KMS-11 (cell line): ENCODE measurements around the gene DMBT1.

Experiments
- H2AFZ ChIP-seq: fragments of 200-600 bp; sonication (generic); 2 replicates; pipeline ENCODE4 v1.6.1; 2016; ENCODE audit warnings: antibody characterized with exemption, mixed run types, low read depth
- H3K27ac ChIP-seq: fragments of 200-600 bp; sonication (generic); 2 replicates; pipeline ENCODE4 v1.6.1; 2016; ENCODE audit warnings: mild to moderate bottlenecking, mixed run types
- H3K27me3 ChIP-seq: fragments of 200-600 bp; sonication (generic); 2 replicates; pipeline ENCODE4 v1.6.1; 2017; ENCODE audit warnings: mild to moderate bottlenecking, low read depth, mixed run types, moderate library complexity; ENCODE audit not compliant: insufficient read depth
- H3K36me3 ChIP-seq: fragments of 200-600 bp; sonication (generic); 2 replicates; pipeline ENCODE4 v1.6.1; 2017; ENCODE audit warnings: mild to moderate bottlenecking, mixed run types; ENCODE audit not compliant: insufficient read depth
- H3K4me1 ChIP-seq: fragments of 200-600 bp; sonication (generic); 2 replicates; pipeline ENCODE4 v1.6.1; 2016; ENCODE audit warnings: mild to moderate bottlenecking, low read depth, mixed run types; ENCODE audit not compliant: poor library complexity, severe bottlenecking
- H3K4me2 ChIP-seq: fragments of 200-600 bp; sonication (generic); 2 replicates; pipeline ENCODE4 v1.7.0; 2016; ENCODE audit warnings: mild to moderate bottlenecking, mixed run types
- H3K4me3 ChIP-seq: fragments of 200-600 bp; sonication (generic); IDR thresholded peaks from 2 replicates; pipeline ENCODE4 v1.6.1; 2017; ENCODE audit warnings: low read depth, low read length, mixed read lengths; ENCODE audit not compliant: insufficient read depth
- H3K79me2 ChIP-seq: fragments of 200-600 bp; sonication (generic); 2 replicates; pipeline ENCODE4 v1.6.1; 2016; ENCODE audit warnings: low read depth, mixed run types; ENCODE audit not compliant: insufficient read depth
- H3K9ac ChIP-seq: fragments of 200-600 bp; sonication (generic); 2 replicates; pipeline ENCODE4 v1.6.1; 2016; ENCODE audit warnings: mild to moderate bottlenecking, mixed run types
- H4K20me1 ChIP-seq: fragments of 200-600 bp; sonication (generic); 2 replicates; pipeline ENCODE4 v1.6.1; 2016; ENCODE audit warnings: mild to moderate bottlenecking, mixed run types; ENCODE audit not compliant: insufficient read depth
- TF ChIP-seq, protein P1 (sequence below): fragments of 200-600 bp; sonication (generic); conservative IDR thresholded peaks from 2 replicates; pipeline ENCODE4 v1.6.1; 2017; ENCODE audit warnings: low read depth, mild to moderate bottlenecking, antibody characterized with exemption, low read length, moderate library complexity, mixed read lengths

DMBT1 gene

DNA sequence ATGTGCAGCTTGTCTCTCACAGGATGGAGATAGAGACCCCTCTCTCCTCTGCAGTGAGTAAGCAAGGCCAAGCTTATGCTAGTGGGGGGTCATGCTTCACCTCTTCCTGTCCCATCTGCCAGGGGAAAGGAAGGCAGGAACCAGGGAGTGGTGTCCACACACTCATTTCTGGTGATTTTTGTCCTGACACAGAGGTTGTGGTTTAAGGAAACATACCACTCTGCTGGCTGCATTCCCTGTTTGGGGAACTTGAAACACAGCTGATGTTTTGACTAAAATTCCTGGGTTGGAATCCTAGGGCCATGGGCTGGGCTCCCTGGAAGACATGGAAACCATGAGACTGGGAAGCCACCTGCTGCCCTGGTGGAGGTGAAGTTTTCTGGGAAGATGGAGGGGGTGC lies 117.7 kb downstream of the DMBT1 start:
- Histone ChIP-seq H3K36me3 (no peaks in the 10 kb centered on the region), H3K27ac (no peak overlapping the region), H3K4me1 (no peaks in the 10 kb centered on the region), H3K79me2 (no peaks in the 10 kb centered on the region), H3K9ac (no peak overlapping the region), H3K4me2 (no peak overlapping the region), H2AFZ (no peak overlapping the region), H3K27me3 (no peaks in the 10 kb centered on the region), H4K20me1 (no peaks in the 10 kb centered on the region), H3K4me3 (no peak overlapping the region)
- TF ChIP-seq, protein P1, sequence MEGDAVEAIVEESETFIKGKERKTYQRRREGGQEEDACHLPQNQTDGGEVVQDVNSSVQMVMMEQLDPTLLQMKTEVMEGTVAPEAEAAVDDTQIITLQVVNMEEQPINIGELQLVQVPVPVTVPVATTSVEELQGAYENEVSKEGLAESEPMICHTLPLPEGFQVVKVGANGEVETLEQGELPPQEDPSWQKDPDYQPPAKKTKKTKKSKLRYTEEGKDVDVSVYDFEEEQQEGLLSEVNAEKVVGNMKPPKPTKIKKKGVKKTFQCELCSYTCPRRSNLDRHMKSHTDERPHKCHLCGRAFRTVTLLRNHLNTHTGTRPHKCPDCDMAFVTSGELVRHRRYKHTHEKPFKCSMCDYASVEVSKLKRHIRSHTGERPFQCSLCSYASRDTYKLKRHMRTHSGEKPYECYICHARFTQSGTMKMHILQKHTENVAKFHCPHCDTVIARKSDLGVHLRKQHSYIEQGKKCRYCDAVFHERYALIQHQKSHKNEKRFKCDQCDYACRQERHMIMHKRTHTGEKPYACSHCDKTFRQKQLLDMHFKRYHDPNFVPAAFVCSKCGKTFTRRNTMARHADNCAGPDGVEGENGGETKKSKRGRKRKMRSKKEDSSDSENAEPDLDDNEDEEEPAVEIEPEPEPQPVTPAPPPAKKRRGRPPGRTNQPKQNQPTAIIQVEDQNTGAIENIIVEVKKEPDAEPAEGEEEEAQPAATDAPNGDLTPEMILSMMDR = no peak

DNA sequence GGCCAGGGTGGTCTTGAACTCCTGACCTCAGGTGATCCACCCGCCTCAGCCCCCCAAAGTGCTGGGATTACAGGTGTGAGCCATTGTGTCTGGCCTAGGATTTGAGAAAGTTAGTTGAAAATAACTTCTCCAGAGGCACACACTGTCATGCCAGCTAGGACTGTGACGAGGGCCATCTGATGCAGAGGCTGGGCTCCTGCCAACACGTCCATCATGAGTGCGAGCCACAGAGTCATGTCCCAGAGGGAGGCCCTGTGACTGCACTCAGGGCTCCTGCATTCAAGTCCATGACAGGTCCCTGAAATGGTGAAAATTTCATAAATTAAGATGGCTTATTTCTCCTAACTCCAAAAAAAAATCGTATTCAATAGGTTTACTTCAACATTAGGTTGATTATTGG lies 122.0 kb downstream of the DMBT1 start:
- Histone ChIP-seq H2AFZ (no peak overlapping the region), H3K36me3 (no peaks in the 10 kb centered on the region), H4K20me1 (no peaks in the 10 kb centered on the region), H3K79me2 (no peaks in the 10 kb centered on the region), H3K9ac (no peak overlapping the region), H3K4me3 (no peak overlapping the region), H3K27ac (no peak overlapping the region), H3K27me3 (no peaks in the 10 kb centered on the region), H3K4me2 (no peak overlapping the region), H3K4me1 (no peaks in the 10 kb centered on the region)
- TF ChIP-seq, protein P1 = no peak

DNA sequence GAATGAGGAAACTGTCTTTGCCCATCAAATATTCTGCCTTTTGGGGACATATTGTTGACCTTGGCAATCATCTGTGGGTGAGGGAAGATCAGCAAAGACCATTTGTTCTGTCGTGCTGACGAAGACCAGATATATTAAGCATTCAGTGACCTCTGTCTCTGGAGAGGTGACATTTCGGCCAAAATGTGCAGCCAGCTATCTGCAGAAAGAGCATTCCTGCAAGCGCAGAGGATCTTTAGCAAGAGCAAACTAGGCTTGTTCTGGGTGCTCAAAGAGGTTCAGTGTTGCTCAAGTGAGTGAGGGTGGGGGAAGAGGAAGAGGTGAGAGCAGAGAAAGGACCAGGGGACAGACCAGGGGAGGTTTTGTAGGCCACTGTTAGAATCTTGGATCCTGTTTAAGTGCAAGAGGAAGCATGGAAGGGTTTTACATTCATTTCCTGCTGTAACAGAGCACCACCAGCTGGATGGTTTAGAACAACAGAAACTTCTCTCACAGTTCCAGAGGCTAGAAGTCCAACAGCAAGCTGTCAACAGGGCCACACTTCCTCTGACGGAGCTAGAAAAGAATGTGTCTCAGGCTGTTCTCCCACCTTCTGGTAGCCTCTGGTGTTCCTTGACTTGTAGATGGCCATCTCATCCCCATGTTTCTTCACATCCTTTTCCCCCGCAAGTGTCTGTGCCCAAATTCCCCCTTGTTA lies 127.9 kb downstream of the DMBT1 start:
- H3K4me3 ChIP-seq = no peak overlapping the region
- no peaks in the 10 kb centered on the region for H3K79me2 ChIP-seq
- H3K27ac ChIP-seq = no peak overlapping the region
- H3K36me3 ChIP-seq = no peaks in the 10 kb centered on the region
- H3K4me1 ChIP-seq = no peaks in the 10 kb centered on the region
- H3K9ac ChIP-seq = no peak overlapping the region
- H2AFZ ChIP-seq = no peak overlapping the region
- TF ChIP-seq, protein P1 = no peak
- H4K20me1 ChIP-seq = no peaks in the 10 kb centered on the region
- H3K4me2 ChIP-seq = no peak overlapping the region
- H3K27me3 ChIP-seq = no peaks in the 10 kb centered on the region

DNA sequence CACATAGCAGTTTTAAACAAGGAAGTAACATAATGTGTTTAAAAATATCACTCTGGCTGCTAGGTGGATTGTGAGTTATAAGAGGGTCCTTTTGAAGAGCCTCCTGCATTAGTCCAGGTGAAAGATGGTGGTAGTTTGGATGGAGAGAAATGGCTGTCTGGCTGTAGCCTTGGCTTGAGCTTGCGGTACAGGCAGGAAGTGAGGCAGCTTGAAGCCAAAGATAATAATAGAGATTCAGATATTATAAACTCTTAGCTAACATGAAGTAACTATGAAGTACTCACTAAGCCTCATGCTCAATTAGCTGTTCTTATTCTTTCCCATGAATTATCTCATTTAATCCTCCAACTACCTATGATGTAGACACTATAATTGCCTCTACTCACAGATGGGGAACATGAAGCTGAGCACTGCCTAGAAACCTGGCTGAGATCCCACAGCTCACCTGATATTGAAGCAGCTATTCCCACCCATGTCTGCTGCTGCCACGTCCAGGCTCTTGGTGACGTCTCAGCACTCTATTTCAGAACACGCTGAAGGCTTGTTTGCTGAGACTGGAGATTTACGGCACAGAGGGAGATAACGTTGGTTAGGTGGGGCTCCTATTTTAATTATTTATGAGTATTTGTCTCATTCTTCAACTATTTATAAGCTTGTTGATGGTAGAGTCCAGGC lies 128.7 kb downstream of the DMBT1 start:
- no peaks in the 10 kb centered on the region for H3K4me1 ChIP-seq

More for the DNA sequence above, 128.7 kb downstream of the DMBT1 start:
- TF ChIP-seq, protein P1 = no peak
- Histone ChIP-seq H4K20me1 (no peaks in the 10 kb centered on the region), H3K79me2 (no peaks in the 10 kb centered on the region), H3K4me3 (no peak overlapping the region), H3K9ac (no peak overlapping the region), H3K4me2 (no peak overlapping the region), H3K27ac (no peak overlapping the region), H3K27me3 (no peaks in the 10 kb centered on the region), H2AFZ (no peak overlapping the region), H3K36me3 (no peaks in the 10 kb centered on the region)
